ENCODE measurements around the gene TMEM59.
"Not testable (repeated sequence)": the region's sequence is repeated elsewhere in the genome, so short reads cannot be mapped to it uniquely, and the experiment has no call there.

The TMEM59 gene

GRCh38 chr1:54045496-54045895 is 7.5 kb downstream of the TMEM59 start:
- no peak for DNase-seq (ENCODE audit: low read depth)
- TF ChIP-seq CTCF (IDR thresholded peaks at IDR 0.05; ENCODE audit: control insufficient read depth, insufficient read depth, low read depth, low read length, missing control alignments): no peak
- H3K4me3 ChIP-seq (ENCODE audit: control insufficient read depth, low read depth, low read length): no peak overlapping the region

- no peak for DNase-seq (ENCODE audit: low read depth)
- TF ChIP-seq CTCF (IDR thresholded peaks at IDR 0.05; ENCODE audit: control insufficient read depth, insufficient read depth, low read depth, low read length, missing control alignments): no peak
- no peak overlapping the region for H3K4me3 ChIP-seq (ENCODE audit: control insufficient read depth, low read depth, low read length)
These were observed 11.2 kb downstream of the TMEM59 start for GRCh38 chr1:54041806-54042205.

- H3K4me3 ChIP-seq (ENCODE audit: control insufficient read depth, low read depth, low read length): no peak overlapping the region
- no peak for DNase-seq (ENCODE audit: low read depth)
These were observed 15.5 kb downstream of the TMEM59 start for GRCh38 chr1:54037476-54037875.

GRCh38 chr1:54028306-54029251 is 24.4 kb downstream of the TMEM59 start:
- TF ChIP-seq CTCF (IDR thresholded peaks at IDR 0.05; ENCODE audit: control insufficient read depth, insufficient read depth, low read depth, low read length, missing control alignments): no peak
- DNase-seq (ENCODE audit: low read depth): no peak
- no peak overlapping the region for H3K4me3 ChIP-seq (ENCODE audit: control insufficient read depth, low read depth, low read length)

More at GRCh38 chr1:54037476-54037875, 15.5 kb downstream of the TMEM59 start:
- TF ChIP-seq CTCF (IDR thresholded peaks at IDR 0.05; ENCODE audit: control insufficient read depth, insufficient read depth, low read depth, low read length, missing control alignments): no peak

GRCh38 chr1:54027848-54028247 is 25.2 kb downstream of the TMEM59 start:
- DNase-seq (ENCODE audit: low read depth): no peak
- H3K4me3 ChIP-seq (ENCODE audit: control insufficient read depth, low read depth, low read length): no peak overlapping the region
- no peak for TF ChIP-seq CTCF (IDR thresholded peaks at IDR 0.05; ENCODE audit: control insufficient read depth, insufficient read depth, low read depth, low read length, missing control alignments)

- DNase-seq (ENCODE audit: low read depth); H3K4me3 ChIP-seq (ENCODE audit: control insufficient read depth, low read depth, low read length): not testable (repeated sequence)
These were observed 28.2 kb downstream of the TMEM59 start for GRCh38 chr1:54024811-54025210.

- no peak for DNase-seq (ENCODE audit: low read depth)
- TF ChIP-seq CTCF (IDR thresholded peaks at IDR 0.05; ENCODE audit: control insufficient read depth, insufficient read depth, low read depth, low read length, missing control alignments): no peak
- H3K4me3 ChIP-seq (ENCODE audit: control insufficient read depth, low read depth, low read length): no peak overlapping the region
These were observed 28.6 kb downstream of the TMEM59 start for GRCh38 chr1:54024358-54024757.

- not testable (repeated sequence) for H3K4me3 ChIP-seq (ENCODE audit: control insufficient read depth, low read depth, low read length); DNase-seq (ENCODE audit: low read depth)
These were observed 33.3 kb downstream of the TMEM59 start for GRCh38 chr1:54019562-54020176.
